GM12891 (cell line): ENCODE data around the gene TNNI3K.

Experiments used
- POLR2A ChIP-seq: IDR thresholded peaks from 2 replicates; pipeline ENCODE4 v1.6.1; 2011; ENCODE audit warnings: low read depth, low read length, control low read depth
- POLR2AphosphoS5 ChIP-seq: IDR thresholded peaks from 2 replicates; pipeline ENCODE4 v1.6.1; 2011; ENCODE audit warnings: low read depth, low read length, control low read depth
- SPI1 ChIP-seq: IDR thresholded peaks from 2 replicates; pipeline ENCODE4 v1.6.1; 2011; ENCODE audit warnings: low read depth, low read length, control low read depth

DNA sequence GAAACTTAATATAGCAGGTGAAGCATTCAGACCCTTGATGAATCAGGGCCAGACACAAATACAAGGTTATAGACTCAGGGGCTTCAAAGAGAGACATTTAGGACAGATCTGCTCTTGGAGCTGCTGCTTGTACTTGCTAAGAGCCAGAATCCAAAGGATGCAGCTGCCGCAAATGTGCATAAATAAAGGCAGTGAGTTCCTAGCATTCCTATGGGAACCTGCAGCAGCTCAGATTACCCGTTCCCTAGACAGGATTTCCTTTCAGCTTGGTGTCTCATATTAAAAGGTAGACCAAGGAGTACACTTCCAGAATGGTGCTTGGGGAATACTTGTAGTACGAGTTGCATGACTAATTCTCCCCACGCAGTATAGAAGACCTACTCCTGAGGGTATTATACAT, 287.0 kb downstream of the TNNI3K start:
- TF ChIP-seq POLR2A (no peak), POLR2AphosphoS5 (no peak), SPI1 (no peak)
